Retinal pigment epithelial cell (primary cell): ENCODE data around the gene PPCDC.

ENCODE experiments used
- DNase-seq: peaks from one replicate; pipeline ENCODE4 v3.0.0-alpha.2; 2010; ENCODE audit warnings: low read depth
- H3K4me3 ChIP-seq: 2 replicates; pipeline ENCODE4 v1.5.1; 2011; ENCODE audit warnings: mild to moderate bottlenecking, low read length, control low read depth, moderate library complexity
- TF ChIP-seq, protein P1 (sequence below): conservative IDR thresholded peaks from 2 replicates; pipeline ENCODE4 v1.5.1; 2011; ENCODE audit warnings: low read depth, low read length, control low read depth, inconsistent platforms

PPCDC gene

DNA sequence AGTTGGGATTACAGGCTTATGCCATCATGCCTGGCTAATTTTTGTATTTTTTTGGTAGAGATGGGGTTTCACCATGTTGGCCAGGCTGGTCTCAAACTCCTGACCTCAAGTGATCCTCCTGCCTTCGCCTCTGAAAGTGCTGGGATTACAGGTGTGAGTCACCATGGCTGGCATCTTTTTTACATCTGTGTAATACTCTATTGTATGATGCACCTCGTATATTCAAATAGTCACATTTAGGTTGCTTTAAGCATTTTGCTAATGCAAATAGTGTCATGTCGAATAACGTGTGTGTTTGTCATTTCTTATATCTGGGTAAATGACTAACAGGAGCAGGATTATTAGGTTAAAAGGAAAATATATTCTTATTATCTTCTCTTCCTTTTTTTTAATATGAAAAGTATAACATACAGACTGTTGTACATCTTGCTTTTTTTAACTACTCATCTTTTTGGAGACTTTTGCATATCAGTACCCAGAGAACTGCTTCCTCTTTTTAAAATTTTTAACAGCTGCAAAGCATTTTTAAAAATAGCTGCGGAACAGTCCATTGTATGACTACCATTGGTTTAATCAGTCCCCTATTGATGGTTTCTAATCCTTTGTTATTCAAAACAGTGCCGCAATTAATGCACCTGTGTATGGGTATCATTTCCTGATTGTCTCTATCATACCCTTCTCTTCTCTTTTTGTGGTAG is 14.6 kb upstream of the PPCDC start:
- H3K4me3 ChIP-seq = no peak overlapping the region
- TF ChIP-seq, protein P1, sequence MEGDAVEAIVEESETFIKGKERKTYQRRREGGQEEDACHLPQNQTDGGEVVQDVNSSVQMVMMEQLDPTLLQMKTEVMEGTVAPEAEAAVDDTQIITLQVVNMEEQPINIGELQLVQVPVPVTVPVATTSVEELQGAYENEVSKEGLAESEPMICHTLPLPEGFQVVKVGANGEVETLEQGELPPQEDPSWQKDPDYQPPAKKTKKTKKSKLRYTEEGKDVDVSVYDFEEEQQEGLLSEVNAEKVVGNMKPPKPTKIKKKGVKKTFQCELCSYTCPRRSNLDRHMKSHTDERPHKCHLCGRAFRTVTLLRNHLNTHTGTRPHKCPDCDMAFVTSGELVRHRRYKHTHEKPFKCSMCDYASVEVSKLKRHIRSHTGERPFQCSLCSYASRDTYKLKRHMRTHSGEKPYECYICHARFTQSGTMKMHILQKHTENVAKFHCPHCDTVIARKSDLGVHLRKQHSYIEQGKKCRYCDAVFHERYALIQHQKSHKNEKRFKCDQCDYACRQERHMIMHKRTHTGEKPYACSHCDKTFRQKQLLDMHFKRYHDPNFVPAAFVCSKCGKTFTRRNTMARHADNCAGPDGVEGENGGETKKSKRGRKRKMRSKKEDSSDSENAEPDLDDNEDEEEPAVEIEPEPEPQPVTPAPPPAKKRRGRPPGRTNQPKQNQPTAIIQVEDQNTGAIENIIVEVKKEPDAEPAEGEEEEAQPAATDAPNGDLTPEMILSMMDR = no peak
- DNase-seq = no peak

DNA sequence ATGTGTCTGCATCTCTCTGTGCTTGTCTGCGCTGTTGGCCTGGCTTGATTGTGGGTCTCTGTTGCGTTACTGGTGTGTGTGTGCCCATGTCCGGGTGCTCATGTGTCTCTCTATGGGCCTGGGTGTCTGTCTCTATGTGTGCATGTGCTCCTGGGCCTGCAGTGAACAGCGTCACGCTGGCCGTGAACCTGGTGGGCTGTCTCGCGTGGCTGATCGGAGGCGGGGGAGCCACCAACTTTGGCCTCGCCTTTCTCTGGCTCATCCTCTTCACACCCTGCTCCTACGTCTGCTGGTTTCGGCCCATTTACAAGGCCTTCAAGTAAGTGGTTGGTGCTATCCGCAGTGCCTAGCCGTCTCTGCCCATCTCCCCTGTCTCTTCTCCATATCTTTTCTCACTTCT is 7.0 kb upstream of the PPCDC start:
- no peak for DNase-seq
- TF ChIP-seq, protein P1 = no peak
- no peak overlapping the region for H3K4me3 ChIP-seq

DNA sequence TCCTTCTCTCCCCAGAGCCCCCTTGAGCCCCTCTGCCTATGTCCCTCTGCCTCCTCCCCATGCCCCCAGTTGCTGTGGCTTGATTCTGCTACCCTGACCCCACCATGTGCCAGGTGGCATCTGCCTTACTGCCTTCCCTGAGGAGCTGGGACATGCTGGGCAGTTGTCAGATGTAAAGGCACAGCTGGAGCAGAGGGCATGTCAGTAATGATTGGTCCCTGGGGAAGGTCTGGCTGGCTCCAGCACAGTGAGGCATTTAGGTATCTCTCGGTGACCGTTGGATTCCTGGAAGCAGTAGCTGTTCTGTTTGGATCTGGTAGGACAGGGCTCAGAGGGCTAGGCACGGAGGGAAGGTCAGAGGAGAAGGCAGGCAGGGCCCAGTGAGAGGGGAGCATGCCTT is 3.5 kb upstream of the PPCDC start:
- no peak overlapping the region for H3K4me3 ChIP-seq
- no peak for DNase-seq
- TF ChIP-seq, protein P1 = no peak

DNA sequence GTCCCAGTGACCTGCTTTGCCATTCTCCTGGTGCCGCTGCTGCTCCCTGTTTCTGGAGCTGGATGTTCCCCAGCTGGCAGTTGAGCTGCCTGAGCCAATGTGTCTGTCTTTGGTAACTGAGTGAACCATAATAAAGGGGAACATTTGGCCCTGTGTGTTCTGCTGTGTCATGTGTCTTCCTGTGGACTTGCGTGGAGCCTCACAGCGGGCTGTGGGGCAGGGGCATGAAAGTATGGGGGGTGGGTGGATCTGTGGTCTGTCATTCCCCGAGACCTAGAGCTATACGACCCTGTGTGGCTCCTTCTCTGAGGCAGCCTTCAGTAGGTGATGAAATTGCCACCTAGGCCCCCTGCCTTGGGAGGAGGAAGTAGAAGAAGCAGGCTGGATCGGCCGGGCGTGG is 2.0 kb upstream of the PPCDC start:
- TF ChIP-seq, protein P1 = no peak
- no peak for DNase-seq
- no peak overlapping the region for H3K4me3 ChIP-seq

DNA sequence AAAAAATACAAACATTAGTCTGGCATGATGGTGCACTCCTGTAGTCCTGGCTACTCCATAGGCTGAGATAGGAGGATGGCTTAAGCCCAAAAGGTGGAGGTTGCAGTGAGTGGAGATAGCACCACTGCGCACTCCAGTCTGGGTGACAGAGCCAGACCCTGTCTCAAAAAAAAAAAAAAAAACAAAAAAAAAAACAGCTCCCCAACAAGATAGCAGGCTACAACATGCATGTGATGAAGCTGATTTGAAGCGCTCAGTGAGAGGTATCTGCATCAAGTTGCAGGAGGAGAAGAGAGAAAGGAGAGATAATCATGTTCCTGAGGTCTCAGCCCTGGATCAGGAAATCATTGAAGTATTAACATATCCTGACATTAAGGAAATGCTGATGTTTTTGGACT is 608 bp upstream of the PPCDC start:
- H3K4me3 ChIP-seq = no peak overlapping the region
- TF ChIP-seq, protein P1 = no peak
- no peak for DNase-seq

DNA sequence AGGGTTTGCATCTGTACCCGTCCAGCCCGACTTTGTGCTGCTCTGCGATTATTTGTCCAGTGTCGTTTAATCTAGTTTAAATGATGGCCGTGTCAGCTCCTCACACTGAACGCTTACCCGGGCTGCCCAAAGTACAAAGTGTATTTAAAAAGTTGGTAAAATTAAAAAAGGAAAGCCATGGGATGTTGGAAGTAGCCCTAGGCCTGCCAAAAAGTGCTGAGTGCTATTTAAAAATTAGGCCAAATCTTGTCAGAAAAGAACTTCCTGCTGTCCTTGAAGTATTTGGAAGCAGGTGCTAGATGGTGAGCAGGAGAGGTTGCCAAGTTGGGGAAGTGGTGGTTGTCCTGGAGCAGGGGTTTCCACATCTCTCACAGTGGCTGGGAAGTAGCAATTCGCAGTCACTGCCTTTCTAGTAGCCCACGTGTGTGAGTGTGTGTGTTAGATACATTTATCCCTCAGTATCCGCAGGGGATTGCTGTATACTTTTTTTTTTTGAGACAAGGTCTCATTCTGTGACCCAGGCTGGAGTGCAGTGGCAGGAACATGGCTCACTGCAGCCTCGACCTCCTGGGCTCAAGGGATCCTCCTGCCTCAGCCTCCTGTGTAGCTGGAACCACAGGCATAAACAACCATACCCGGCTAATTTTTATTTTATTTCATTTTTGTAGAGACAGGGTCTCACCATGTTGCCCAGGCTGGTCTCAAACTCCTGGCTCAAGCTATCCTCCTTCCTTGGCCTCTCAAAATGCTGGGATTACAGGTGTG is 664 bp downstream of the PPCDC start:
- peak overlapping the region; percentile 98 for H3K4me3 ChIP-seq
- no peak for DNase-seq
- TF ChIP-seq, protein P1 = no peak

DNA sequence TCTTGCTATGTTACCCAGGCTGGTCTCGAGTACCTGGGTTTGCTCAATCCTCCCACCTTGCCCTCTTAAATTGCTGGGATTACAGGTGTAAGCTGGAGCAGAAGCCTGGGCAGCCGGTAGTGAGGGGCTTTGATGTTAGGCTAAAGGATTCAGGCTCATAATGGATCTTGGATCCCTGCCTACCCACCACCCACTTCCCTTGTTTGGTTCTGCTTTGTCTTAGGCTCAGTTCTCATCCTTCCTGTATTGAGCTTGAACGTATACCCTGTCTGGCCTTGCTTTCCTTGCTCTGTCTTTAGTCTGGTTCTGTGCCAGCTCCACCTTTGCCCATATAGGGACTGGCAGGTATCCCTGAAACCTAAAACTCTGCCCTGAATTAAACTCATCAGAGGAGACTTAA is 1.7 kb downstream of the PPCDC start:
- DNase-seq = no peak
- TF ChIP-seq, protein P1 = no peak
- H3K4me3 ChIP-seq = no peak overlapping the region
